Measurements from ENCODE around the gene ADNP2.

DNA sequence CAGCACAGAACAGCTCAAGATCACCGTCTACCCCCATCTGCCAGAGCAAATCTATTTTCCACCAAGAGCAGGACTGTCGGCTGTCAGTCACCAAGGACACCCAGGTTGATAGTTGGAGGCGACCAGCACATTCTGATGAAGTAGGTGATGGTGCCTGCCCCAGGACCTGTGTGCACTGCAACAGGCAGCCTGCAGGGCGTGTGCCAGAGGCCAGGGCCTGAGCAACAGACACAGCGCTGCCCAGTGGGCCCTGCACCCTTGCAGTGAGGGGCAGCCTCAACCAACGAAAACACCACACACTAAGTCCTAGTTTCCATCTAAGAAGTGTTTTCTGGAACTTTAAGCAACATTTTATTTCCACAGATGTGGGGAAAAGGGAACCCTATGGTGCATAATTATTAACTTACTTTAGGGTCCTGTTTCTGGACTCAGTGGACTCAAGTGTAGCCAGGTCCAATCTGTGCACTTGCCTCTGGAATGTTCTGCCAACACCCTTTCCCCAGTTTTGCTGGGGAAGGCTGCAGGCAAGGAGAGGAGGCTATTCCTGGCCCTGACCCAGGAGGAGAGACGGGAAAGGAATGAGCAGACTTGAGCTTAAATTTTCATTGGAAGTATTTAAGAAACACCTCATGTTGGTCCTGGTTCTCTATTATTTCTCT is 61.5 kb downstream of the ADNP2 start:
- TF ChIP-seq CTCF (IDR thresholded peaks at IDR 0.05; ENCODE audit: low read depth, low read length) (no peak), POLR2A (IDR thresholded peaks at IDR 0.05; ENCODE audit: extremely low read depth, insufficient read length) (no peak)

All from NB4 (cell line).